SU-DHL-6 (cell line): ENCODE measurements around the gene PPP1R3E.

Experiments used
- H2AFZ ChIP-seq: fragments of 200-600 bp; sonication (generic); 2 replicates; pipeline ENCODE4 v1.6.1; 2014; ENCODE audit warnings: low read depth, mild to moderate bottlenecking, moderate library complexity, mixed read lengths, antibody characterized with exemption, low read length; ENCODE audit not compliant: severe bottlenecking
- H3F3A ChIP-seq: fragments of 200-600 bp; shearing (Covaris generic); 2 replicates; pipeline ENCODE4 v1.6.0; 2016; ENCODE audit warnings: antibody characterized with exemption, mild to moderate bottlenecking; ENCODE audit not compliant: insufficient read depth
- H3K27ac ChIP-seq: fragments of 200-600 bp; sonication (generic); 2 replicates; pipeline ENCODE4 v1.5.1; 2016; ENCODE audit warnings: low read depth, mild to moderate bottlenecking, low read length, moderate library complexity, mixed read lengths
- H3K27me3 ChIP-seq: fragments of 200-600 bp; sonication (generic), shearing (Covaris generic); 2 replicates; pipeline ENCODE4 v1.6.0; 2014; ENCODE audit warnings: mild to moderate bottlenecking, low read length
- H3K36me3 ChIP-seq: fragments of 200-600 bp; sonication (generic); 2 replicates; pipeline ENCODE4 v1.6.1; 2014; ENCODE audit warnings: mild to moderate bottlenecking, low read length, mixed read lengths
- H3K4me2 ChIP-seq: fragments of 300-600, 200-600 bp; shearing (Covaris generic), sonication (generic); 2 replicates; pipeline ENCODE4 v1.6.0; 2014; ENCODE audit warnings: low read length, low read depth, mild to moderate bottlenecking; ENCODE audit not compliant: poor library complexity, severe bottlenecking
- H3K4me3 ChIP-seq: fragments of 200-600 bp; sonication (generic); 2 replicates; pipeline ENCODE4 v1.5.1; 2014; ENCODE audit warnings: antibody characterized with exemption, low read length, mild to moderate bottlenecking, mixed read lengths; ENCODE audit not compliant: insufficient read depth, poor library complexity, severe bottlenecking
- H3K79me2 ChIP-seq: fragments of 200-600 bp; sonication (generic); 2 replicates; pipeline ENCODE4 v1.6.1; 2014; ENCODE audit warnings: mild to moderate bottlenecking, low read length, moderate library complexity; ENCODE audit not compliant: insufficient read depth
- H3K9ac ChIP-seq: fragments of 200-600 bp; sonication (generic); 2 replicates; pipeline ENCODE4 v1.7.0; 2014; ENCODE audit warnings: mild to moderate bottlenecking, low read length
- H3K9me2 ChIP-seq: fragments of 200-600 bp; sonication (generic); replicated peaks from 2 replicates; pipeline ENCODE4 v1.6.1; 2014; ENCODE audit warnings: low read length; ENCODE audit not compliant: insufficient read depth
- H3K9me3 ChIP-seq: fragments of 200-600 bp; sonication (generic); 2 replicates; pipeline ENCODE4 v1.6.1; 2014; ENCODE audit warnings: low read length, mixed read lengths; ENCODE audit not compliant: insufficient read depth
- H4K20me1 ChIP-seq: fragments of 200-600 bp; sonication (generic); 2 replicates; pipeline ENCODE4 v1.6.1; 2014; ENCODE audit warnings: low read depth, mild to moderate bottlenecking, antibody characterized with exemption, low read length, moderate library complexity, mixed read lengths
- EZH2phosphoT487 ChIP-seq: fragments of 200-600 bp; sonication (generic), shearing (Covaris generic); conservative IDR thresholded peaks from 2 replicates; pipeline ENCODE4 v1.6.1; 2018; ENCODE audit warnings: mild to moderate bottlenecking, antibody characterized with exemption, low read length, moderate library complexity, mixed read lengths
- TF ChIP-seq, protein P1 (sequence below): fragments of 200-600 bp; sonication (generic); IDR thresholded peaks from one replicate; pipeline ENCODE4 v1.5.1; 2017; ENCODE audit warnings: antibody characterized with exemption, mild to moderate bottlenecking, low read length, moderate library complexity; ENCODE audit not compliant: insufficient read depth, poor library complexity, severe bottlenecking

Gene PPP1R3E

GRCh38 chr14:23308721-23309445 lies 6.2 kb upstream of the PPP1R3E start:
- Histone ChIP-seq H3K9me2 (no peaks in the 10 kb centered on the region), H3K27me3 (no peaks in the 10 kb centered on the region), H4K20me1 (no peaks in the 10 kb centered on the region), H3K27ac (no peak overlapping the region), H3K9ac (no peak overlapping the region), H3K36me3 (no peaks in the 10 kb centered on the region), H3F3A (no peaks in the 10 kb centered on the region), H3K4me2 (no peak overlapping the region), H2AFZ (no peak overlapping the region), H3K4me3 (no peak overlapping the region), H3K9me3 (no peaks in the 10 kb centered on the region), H3K79me2 (no peaks in the 10 kb centered on the region)
- no peak for TF ChIP-seq EZH2phosphoT487
- TF ChIP-seq, protein P1, sequence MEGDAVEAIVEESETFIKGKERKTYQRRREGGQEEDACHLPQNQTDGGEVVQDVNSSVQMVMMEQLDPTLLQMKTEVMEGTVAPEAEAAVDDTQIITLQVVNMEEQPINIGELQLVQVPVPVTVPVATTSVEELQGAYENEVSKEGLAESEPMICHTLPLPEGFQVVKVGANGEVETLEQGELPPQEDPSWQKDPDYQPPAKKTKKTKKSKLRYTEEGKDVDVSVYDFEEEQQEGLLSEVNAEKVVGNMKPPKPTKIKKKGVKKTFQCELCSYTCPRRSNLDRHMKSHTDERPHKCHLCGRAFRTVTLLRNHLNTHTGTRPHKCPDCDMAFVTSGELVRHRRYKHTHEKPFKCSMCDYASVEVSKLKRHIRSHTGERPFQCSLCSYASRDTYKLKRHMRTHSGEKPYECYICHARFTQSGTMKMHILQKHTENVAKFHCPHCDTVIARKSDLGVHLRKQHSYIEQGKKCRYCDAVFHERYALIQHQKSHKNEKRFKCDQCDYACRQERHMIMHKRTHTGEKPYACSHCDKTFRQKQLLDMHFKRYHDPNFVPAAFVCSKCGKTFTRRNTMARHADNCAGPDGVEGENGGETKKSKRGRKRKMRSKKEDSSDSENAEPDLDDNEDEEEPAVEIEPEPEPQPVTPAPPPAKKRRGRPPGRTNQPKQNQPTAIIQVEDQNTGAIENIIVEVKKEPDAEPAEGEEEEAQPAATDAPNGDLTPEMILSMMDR = no peak

GRCh38 chr14:23307687-23308644 lies 5.3 kb upstream of the PPP1R3E start:
- Histone ChIP-seq H4K20me1 (no peaks in the 10 kb centered on the region), H3K36me3 (no peaks in the 10 kb centered on the region), H3K9ac (no peak overlapping the region), H3K27ac (no peak overlapping the region), H3K79me2 (no peaks in the 10 kb centered on the region), H3K9me3 (no peaks in the 10 kb centered on the region), H3K4me3 (no peak overlapping the region), H3K9me2 (no peaks in the 10 kb centered on the region), H3K27me3 (no peaks in the 10 kb centered on the region), H2AFZ (no peak overlapping the region), H3F3A (0 out of 2 replicates have a peak, but pooled peaks cover 3% of the 10 kb centered on the region), H3K4me2 (no peak overlapping the region)
- TF ChIP-seq, protein P1 = no peak
- no peak for TF ChIP-seq EZH2phosphoT487

GRCh38 chr14:23307146-23307530 lies 4.5 kb upstream of the PPP1R3E start:
- no peaks in the 10 kb centered on the region for H4K20me1 ChIP-seq
- H3K79me2 ChIP-seq = no peaks in the 10 kb centered on the region
- 0 out of 2 replicates have a peak, but pooled peaks cover 5% of the 10 kb centered on the region for H3F3A ChIP-seq
- TF ChIP-seq, protein P1 = no peak
- TF ChIP-seq EZH2phosphoT487 = no peak
- H3K9ac ChIP-seq = no peak overlapping the region
- H3K9me3 ChIP-seq = no peaks in the 10 kb centered on the region
- no peak overlapping the region for H3K27ac ChIP-seq
- no peaks in the 10 kb centered on the region for H3K27me3 ChIP-seq
- H3K4me2 ChIP-seq = no peak overlapping the region
- H3K4me3 ChIP-seq = no peak overlapping the region
- H3K36me3 ChIP-seq = no peaks in the 10 kb centered on the region
- no peak overlapping the region for H2AFZ ChIP-seq
- no peaks in the 10 kb centered on the region for H3K9me2 ChIP-seq
